ENCODE data around the gene EDIL3.

Gene EDIL3

GRCh38 chr5:83956386-83956785 lies 428.3 kb downstream of the EDIL3 start:
- in situ Hi-C loops (cut with HindIII; ENCODE audit: low pct_ligation_motif_present, low pct_unique_long_range_greater_than_20kb, low sequenced_read_pairs): no loop called here
- DNase-seq: no peak

DNA sequence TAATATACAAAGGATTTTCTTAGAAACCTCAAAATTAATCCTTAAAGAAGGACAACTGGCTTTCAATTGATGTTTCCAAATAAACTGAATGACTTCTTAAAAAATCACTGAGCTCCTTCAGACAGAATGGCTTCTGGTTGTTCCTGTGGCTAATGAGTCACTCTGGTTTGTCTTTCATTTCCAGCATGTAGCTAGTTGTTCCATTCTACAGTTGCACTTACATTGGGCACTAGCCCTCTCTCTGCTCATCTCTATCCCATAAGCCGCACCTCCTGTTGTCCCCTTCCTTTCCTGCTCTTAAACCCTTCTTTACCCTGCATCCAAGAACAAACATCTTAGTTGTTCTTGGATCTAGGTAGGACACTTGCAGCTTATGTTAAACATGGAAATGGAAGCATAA lies 428.8 kb downstream of the EDIL3 start:
- peak; percentile 35 for DNase-seq
- in situ Hi-C loops (cut with HindIII; ENCODE audit: low pct_ligation_motif_present, low pct_unique_long_range_greater_than_20kb, low sequenced_read_pairs): no loop called here

GRCh38 chr5:83947763-83948162 lies 436.9 kb downstream of the EDIL3 start:
- in situ Hi-C loops (cut with HindIII; ENCODE audit: low pct_ligation_motif_present, low pct_unique_long_range_greater_than_20kb, low sequenced_read_pairs): no loop called here
- no peak for DNase-seq

DNA sequence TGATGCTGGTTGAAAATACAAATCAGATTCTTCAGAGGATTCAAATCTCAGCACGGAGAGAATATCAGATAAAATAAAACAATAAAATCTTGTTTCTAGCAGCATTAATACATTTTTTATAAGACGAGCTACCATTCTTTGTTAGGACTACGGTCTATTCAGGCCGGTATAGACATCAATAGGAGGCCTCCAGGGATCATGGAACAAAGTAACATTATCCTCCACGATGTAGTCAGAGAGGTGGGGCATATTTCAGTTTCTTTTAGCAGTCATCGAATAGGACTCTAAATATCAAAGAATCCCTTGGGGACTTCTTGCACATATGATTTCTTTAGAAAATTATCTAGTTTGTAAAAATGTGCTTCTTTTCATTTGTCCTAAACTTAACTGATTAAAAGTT lies 438.2 kb downstream of the EDIL3 start:
- in situ Hi-C loops (cut with HindIII; ENCODE audit: low pct_ligation_motif_present, low pct_unique_long_range_greater_than_20kb, low sequenced_read_pairs): no loop called here
- DNase-seq: no peak

- in situ Hi-C loops (cut with HindIII; ENCODE audit: low pct_ligation_motif_present, low pct_unique_long_range_greater_than_20kb, low sequenced_read_pairs): no loop called here
- DNase-seq: no peak
These were observed 442.5 kb downstream of the EDIL3 start for GRCh38 chr5:83942155-83942554.

DNA sequence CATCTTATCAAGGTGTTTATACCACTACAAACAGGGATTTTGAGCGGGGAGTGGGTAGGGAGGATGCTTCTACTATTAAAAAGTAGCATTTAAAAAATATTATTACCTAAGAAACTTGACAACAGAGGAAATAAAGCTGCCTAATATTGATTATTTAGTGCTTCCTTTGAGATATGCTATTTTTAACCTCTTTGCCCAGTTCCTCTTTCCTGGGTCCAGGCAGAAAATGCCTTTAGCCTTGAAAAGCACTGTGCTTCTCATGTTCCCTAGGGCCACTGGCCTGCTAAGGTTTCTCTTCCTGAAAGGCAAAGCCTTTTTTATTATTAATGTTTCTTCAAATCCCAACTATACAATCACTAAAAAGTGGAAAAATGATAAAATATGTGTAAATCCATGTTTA lies 446.8 kb downstream of the EDIL3 start:
- in situ Hi-C loops (cut with HindIII; ENCODE audit: low pct_ligation_motif_present, low pct_unique_long_range_greater_than_20kb, low sequenced_read_pairs): no loop called here
- DNase-seq: no peak

- in situ Hi-C loops (cut with HindIII; ENCODE audit: low pct_ligation_motif_present, low pct_unique_long_range_greater_than_20kb, low sequenced_read_pairs): no loop called here
- no peak for DNase-seq
These were observed 452.7 kb downstream of the EDIL3 start for GRCh38 chr5:83931969-83932368.

DNA sequence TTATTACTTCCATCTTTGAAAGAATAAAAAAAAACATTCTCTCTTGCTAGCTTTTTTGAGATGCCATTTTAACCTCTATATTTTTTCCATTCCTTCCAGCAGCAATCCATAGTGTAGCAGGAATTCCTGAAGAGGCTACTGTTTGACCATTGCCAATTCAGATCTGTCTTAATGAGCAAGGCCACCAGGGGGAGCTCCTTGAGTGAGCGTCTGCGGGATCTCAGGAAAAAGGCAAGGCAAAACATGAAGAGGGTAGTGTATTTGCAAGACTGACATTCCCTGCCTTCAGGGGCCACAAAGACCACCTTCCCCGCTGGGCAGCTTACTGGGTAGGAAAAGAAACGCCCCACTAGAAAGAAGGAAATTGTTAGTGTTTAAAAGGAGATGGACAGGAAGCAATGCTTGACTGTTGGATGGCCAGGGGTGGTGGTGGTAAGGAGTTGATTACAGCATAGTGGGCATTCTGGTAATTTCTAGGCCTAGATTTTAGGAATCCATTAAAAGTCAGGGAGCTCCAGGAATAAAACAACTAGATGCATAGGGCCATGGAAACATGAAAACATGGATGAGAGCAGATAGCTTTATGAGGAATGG lies 457.4 kb downstream of the EDIL3 start:
- DNase-seq: peak; percentile 67
- in situ Hi-C loops (cut with HindIII; ENCODE audit: low pct_ligation_motif_present, low pct_unique_long_range_greater_than_20kb, low sequenced_read_pairs): no loop called here

GRCh38 chr5:83925955-83926337 lies 458.7 kb downstream of the EDIL3 start:
- no peak for DNase-seq
- in situ Hi-C loops (cut with HindIII; ENCODE audit: low pct_ligation_motif_present, low pct_unique_long_range_greater_than_20kb, low sequenced_read_pairs): no loop called here

DNA sequence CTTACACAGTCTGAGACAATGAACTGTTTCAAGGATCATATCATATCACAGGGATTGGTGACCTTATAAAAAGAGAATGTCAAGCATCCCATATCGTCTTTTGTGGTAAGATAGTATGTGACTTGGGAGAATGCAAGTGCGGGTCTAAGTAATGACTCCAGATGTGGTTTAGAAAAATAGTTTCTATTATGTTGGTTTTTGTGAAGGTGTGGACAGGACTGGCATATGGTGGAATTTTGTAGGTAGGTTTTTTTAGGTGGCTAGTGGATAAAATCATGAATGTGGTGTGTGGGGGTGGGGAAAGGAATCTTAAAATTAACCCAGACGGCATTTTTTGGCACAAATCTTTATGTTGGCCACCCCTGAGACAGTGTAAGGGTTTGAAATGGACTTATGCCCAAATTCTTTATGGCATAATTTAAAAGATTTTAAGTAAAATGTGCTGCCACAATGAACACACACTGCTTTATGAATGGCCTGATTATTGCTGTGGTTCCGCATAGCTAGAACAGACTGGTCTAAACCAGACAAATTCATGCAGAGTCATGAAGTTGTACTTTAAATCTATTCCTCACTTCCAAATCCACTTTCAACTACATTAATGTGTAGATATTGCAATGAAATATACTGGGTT lies 459.2 kb downstream of the EDIL3 start:
- peak; percentile 55 for DNase-seq
- in situ Hi-C loops (cut with HindIII; ENCODE audit: low pct_ligation_motif_present, low pct_unique_long_range_greater_than_20kb, low sequenced_read_pairs): no loop called here

- DNase-seq: no peak
- in situ Hi-C loops (cut with HindIII; ENCODE audit: low pct_ligation_motif_present, low pct_unique_long_range_greater_than_20kb, low sequenced_read_pairs): no loop called here
These were observed 459.8 kb downstream of the EDIL3 start for GRCh38 chr5:83924891-83925290.

GRCh38 chr5:83924171-83924570 lies 460.5 kb downstream of the EDIL3 start:
- in situ Hi-C loops (cut with HindIII; ENCODE audit: low pct_ligation_motif_present, low pct_unique_long_range_greater_than_20kb, low sequenced_read_pairs): no loop called here
- DNase-seq: no peak

DNA sequence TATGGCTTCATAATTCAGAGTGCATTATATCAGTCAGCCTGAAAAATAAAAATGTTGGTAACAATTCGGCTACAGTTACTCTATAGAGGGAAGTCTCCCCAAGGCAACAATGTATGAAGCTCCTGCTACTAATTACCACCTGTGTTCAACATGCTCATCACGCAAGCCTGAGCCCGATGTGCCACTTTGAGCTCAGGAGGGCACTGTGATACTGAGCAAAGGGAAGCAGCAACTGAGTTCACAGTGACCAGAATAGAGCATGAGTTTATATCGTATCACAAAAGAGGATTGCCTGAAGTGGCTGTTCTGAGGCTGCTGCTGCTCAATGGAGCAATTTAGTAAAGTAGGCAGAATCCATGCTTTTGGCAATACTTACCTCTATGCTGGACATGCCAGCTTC lies 462.0 kb downstream of the EDIL3 start:
- DNase-seq: peak; percentile 6
- in situ Hi-C loops (cut with HindIII; ENCODE audit: low pct_ligation_motif_present, low pct_unique_long_range_greater_than_20kb, low sequenced_read_pairs): no loop called here

GRCh38 chr5:83921666-83922193 lies 462.9 kb downstream of the EDIL3 start:
- no peak for DNase-seq
- in situ Hi-C loops (cut with HindIII; ENCODE audit: low pct_ligation_motif_present, low pct_unique_long_range_greater_than_20kb, low sequenced_read_pairs): no loop called here

DNA sequence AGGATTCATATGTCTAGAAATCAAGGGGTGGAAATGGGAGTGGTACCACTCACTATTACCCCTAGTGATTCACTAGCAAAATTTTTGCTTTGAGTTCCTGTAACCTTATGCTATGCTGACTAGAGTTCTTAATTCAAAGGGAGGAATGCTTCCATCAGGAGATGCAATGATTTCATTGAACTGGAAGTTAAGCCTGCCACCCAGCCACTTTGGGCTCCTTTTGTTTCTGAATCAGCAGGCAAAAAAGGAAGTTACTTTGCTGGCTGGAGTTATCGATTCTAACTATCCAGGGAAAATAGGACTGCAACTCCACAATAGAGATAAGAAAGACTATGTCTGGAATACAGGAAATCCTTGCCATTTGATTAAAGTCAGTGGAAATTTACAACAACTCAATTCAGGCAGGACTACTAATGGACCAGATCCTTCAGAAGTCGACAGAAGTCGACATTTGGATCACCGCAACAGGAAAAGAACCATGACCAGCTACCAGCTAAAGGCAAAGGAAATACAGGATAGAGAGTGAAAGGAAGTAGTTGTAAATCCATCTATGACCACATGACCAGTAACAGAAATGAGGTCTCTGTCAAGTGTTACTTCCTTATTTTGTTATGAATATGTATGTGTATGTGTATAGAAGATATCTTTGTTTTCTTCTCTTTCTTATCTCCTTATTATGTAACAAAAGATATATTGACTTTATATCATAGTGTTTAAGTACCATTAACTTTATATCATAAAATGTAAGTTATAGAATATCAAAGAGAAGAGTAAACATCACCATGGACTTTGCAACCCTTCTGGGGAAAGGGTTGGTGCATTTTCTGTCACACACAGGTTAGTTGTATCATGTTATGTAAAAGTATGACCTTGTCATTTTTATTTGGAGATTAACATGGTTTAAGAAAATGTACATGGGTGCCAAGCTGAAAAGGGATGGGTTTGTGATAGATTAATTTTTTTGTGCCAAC lies 465.3 kb downstream of the EDIL3 start:
- in situ Hi-C loops (cut with HindIII; ENCODE audit: low pct_ligation_motif_present, low pct_unique_long_range_greater_than_20kb, low sequenced_read_pairs): no loop called here

GRCh38 chr5:83917261-83917908 lies 467.3 kb downstream of the EDIL3 start:
- in situ Hi-C loops (cut with HindIII; ENCODE audit: low pct_ligation_motif_present, low pct_unique_long_range_greater_than_20kb, low sequenced_read_pairs): no loop called here
- DNase-seq: no peak

More for the DNA sequence above, 465.3 kb downstream of the EDIL3 start:
- DNase-seq: no peak

DNA sequence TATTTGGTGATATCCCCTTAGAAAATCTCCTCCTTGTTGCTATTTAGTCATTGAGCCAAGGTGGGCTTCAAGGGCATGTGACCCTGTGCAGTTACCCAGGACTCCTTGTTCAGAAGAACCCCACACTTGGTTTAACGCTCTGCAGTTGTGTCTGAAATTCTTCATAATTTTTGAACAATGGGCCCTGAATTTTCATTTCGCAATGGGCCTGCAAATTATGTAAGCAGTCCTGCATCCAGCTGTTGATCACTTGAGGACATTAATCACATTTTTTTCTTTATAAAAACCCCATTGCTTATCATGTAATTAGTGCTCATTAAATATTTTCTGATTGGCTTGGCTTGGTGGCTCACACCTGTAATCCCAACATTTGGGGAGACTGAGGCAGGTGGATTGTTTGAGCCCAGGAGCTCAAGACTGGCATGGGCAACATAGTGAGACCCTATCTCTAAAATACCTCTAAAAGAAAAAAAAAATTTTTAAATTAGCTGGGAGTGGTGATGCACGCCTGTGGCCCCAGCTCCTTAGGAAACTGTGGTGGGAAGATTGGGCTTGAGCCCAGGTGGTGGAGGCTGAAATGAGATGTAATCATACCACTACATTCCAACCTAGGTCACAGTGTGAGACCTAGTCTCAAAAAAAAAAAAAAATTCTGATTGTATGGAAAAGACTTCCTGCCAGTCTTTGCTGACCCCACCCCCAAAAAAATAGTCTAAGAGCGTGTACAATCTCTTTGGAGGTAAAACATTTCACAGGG lies 469.8 kb downstream of the EDIL3 start:
- in situ Hi-C loops (cut with HindIII; ENCODE audit: low pct_ligation_motif_present, low pct_unique_long_range_greater_than_20kb, low sequenced_read_pairs): no loop called here
- no peak for DNase-seq

- DNase-seq: no peak
- in situ Hi-C loops (cut with HindIII; ENCODE audit: low pct_ligation_motif_present, low pct_unique_long_range_greater_than_20kb, low sequenced_read_pairs): no loop called here
These were observed 470.5 kb downstream of the EDIL3 start for GRCh38 chr5:83914199-83914598.

Measured in ACHN (cell line).